IPS DF 4.7 (cell line): ENCODE data around the gene FOXP4.

Experiments
- DNase-seq: peaks from one replicate; pipeline ENCODE4 v3.0.0-alpha.2; 2013; ENCODE audit warnings: low spot score; ENCODE audit errors: extremely low read depth

FOXP4 gene

DNA sequence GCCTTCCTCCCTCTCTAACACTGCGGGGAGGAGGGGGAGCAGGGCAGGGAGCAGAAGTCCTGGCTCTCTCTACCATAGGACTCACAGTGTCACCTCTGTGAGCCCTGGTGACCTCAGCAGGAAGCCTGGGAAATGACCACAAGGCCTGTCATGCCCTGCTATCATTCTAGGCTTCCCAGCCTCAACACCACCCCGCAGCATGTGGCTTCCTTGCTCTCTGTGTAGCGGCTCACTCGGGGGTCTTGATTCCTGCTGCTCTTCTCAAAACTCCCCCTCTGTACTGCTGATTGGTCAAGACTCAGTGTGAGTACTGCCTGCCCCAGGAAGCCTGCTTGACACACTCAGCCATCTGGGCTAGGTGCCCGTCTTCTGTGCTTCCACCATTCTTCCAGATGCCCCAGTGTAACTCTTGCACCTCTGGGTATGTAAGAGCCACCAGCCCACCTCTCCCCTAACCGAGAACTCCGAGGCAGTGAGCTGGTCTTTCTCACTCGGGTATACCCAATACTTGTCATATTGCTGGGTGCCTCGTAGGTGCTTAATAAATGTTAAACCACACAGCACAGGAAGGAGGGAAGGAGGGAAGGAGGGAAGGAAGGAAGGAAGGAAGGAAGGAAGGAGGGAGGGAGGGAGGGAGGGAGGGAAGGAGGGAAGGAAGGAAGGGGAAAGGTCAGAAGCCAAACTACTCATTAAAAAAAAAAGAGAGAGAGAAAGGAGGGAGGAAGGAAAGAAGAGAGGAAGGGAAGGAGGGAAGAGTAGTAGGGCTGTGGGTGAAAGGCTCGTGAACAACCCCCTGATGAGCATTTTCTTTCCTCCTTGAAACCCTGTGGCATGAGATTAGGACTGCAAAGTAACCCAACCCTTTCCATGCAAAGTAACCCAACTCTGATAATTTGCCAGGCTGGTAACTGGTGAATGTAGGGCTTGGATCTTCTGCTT lies 97.0 kb downstream of the FOXP4 start:
- no peak for DNase-seq

DNA sequence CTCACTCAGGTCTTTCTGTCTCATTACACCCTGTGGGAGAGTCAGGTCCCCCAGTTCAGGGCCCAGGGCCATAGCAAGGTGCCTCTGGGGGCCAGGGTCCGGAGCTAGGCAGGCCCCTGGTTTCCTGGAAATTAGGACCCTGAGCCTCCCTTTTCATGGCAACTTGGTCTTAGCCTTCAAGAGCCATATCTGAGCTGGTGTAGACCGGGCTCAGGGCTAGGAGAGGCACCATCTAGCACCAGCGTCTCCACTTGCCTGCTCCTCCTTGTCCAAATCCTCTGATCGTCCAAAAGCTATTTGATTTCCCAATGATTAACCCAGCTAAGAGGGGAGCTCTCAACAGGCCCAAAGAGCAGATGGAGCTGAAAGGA lies 97.7 kb downstream of the FOXP4 start:
- DNase-seq: no peak

DNA sequence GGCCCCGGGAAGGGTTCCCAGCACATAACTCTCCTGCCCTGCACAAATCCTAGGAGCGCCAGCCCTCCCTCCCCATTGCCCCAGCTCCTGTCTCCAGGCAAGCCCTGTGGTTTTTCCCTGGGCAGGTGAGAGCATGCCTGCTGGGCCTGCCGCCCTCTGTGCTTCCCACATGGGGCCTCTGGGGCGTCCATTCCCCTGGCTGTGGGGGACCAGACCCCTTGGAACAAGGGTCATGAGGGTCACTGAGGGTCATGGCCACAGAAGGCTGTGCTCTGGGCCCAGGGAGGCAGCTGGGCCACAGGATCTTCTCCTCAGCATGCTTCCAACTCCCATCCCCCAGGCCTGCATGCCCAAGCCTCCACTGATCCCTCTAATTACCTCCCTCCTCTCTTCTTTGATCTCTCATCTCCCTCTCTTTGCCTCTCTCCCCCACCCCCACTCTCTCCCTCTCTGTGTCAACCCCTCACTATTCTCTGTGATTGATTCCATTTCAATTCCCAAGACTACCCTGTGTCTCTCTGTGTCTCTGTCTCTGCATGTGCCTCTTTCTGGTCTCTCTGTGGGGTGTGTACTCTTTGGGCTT lies 98.2 kb downstream of the FOXP4 start:
- DNase-seq: no peak

DNA sequence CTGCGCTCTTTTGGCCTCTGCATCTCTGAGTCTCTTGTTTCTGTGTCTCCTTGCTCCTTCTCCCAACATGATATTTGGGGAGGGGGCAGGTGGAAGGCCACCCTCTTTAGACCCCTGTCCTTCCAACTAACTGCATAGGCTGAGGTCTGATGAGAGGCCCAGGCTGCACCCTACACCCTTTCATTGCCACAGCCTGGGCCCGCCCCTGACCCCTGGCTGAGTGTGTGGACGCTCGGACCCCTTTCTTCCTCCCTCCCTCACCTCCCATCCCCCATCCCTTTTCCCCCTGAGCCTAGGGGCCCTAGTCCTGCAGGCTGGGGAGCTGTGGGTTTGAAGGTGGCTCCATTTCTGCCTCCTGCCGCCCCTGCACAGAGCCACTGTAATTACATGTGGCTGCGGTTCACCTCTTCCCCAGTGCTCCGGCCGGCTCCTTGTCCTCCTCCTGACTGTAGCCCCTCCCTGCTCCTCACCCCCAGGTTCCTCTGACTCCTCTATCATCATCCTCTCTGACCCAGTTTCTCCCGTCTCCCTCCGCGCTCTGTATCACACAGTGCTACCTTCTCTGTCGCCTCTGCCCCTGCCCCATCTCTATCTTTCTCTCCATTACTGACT lies 98.9 kb downstream of the FOXP4 start:
- no peak for DNase-seq

DNA sequence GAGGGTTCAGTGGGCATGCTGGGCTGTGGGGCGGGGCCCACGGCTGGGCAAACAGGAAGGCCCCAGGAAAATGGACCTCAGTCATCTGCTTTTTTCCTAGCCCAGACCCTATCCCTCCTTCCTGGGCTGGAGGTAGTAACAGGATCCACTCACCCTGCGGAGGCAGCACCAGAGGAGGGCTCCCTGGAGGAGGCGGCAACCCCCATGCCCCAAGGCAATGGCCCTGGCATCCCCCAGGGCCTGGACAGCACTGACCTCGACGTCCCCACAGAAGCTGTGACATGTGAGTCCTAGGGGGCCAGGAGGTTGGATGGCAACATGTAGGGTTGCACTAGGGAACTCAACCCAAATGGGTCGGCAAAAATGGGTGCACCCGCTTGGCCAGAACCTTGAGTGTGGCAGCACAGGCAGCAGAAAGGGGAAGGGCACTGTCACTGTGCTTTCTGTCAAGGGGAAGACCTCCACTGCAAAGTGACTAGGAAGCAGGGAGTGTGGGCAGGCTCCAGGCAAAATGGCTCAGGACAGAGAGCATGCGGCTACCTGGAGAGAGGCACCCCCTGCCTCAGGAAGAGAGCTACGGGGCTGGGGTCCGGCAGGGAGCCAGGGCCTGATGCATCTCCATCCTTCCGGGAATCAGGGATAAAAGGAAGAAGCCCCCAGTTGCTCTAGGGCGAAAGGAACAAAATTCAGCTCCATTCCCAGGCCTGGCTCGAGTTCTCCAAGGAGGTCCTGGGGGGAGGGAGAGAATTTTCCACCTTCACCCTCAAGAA lies 100.0 kb downstream of the FOXP4 start:
- DNase-seq: no peak

DNA sequence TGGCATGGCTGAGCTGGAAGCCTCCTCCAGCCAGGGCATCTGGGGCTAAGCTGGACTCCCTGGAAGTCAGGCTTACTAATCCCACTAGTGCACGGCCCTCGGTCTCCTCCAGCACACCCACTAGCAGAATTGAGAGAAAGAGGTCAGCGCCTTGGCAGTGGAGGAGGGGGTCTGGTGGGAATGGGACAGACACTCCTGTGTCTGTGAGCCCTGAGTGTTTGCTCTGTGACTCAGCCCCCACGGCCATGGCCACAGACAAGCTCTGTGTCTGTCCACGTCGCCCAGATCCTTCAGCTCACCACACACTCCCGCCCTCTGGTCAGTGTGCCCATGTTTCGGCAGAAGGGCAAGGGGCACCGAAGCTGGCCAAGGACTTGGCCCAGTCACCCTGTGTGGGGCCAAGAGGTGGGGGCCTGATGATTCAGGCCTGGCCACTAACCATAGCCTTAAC lies 100.9 kb downstream of the FOXP4 start:
- DNase-seq: no peak

DNA sequence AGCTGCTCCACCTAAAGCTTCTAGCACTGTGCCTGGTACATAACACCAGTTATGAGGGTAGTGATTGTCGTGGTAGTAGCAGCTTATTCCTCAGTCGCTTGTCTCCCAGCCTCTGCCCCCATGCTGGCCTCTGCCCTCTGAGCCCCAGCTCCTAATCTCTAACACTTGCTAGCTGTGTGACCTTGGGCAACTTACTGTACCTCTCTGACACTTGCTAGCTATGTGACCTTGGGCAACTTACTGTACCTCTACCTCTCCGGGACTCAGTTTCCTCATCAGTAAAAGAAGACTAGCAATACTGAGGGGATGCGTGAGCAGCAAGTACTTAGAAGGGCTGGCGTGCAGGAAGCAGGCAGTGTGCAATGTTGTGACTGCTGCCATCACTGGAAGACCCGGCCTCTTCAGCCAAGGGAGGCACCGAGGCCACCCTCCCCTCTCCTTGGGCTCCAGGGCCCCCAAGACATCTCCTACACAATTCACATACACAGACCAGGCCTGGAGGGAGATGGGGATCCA lies 101.9 kb downstream of the FOXP4 start:
- no peak for DNase-seq

DNA sequence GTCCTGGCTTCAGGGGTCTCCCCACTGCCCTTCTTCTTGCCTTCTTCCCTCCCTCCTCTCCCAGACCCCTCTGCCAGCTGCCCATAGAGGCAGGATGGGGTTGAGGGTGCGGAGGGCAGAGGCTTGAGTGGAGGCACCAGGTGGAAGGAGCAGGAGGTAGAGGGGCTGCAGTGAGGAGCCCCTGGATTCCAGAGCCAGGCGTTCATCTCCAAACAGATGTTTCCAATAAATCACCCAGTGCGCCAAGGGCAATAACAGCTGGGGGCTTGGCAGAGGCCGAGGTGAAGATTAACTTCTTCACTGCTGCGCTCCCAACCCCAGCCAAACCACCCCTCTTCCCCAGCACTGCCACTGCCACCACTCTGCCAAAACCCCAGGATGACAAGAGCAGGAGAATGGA lies 102.7 kb downstream of the FOXP4 start:
- DNase-seq: no peak

DNA sequence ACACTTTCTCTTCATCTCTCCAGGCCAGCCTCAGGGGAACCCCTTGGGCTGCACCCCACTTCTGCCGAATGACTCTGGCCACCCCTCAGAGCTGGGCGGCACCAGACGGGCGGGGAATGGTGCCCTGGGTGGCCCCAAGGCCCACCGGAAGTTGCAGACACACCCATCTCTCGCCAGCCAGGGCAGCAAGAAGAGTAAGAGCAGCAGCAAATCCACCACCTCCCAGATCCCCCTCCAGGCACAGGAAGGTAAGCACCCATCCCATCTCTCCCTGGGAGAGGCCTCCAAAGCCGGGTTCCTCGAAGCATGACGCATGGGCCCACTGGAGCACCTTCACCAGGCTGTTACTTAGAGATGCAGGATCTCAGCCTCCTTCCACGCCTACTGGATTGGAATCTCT lies 103.4 kb downstream of the FOXP4 start:
- DNase-seq: no peak

DNA sequence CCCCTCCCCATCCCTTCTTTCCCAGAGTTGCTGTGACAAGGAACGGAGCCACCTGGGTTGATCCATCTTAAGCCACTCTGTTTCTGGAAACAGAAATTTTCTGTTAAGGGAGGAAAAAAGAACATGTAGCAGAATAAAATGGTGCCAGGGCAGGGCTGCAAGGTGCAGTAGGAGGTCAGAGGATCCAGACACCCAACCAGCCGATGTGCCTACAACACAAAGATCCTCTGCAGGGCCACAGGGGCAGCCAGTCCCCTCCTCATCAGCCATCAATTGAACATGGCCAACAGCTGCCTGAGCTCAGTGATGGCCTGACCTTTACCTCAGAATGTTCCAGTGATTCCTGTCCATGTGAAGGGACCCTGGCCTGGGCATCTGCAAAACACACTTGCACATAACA lies 103.9 kb downstream of the FOXP4 start:
- DNase-seq: no peak

DNA sequence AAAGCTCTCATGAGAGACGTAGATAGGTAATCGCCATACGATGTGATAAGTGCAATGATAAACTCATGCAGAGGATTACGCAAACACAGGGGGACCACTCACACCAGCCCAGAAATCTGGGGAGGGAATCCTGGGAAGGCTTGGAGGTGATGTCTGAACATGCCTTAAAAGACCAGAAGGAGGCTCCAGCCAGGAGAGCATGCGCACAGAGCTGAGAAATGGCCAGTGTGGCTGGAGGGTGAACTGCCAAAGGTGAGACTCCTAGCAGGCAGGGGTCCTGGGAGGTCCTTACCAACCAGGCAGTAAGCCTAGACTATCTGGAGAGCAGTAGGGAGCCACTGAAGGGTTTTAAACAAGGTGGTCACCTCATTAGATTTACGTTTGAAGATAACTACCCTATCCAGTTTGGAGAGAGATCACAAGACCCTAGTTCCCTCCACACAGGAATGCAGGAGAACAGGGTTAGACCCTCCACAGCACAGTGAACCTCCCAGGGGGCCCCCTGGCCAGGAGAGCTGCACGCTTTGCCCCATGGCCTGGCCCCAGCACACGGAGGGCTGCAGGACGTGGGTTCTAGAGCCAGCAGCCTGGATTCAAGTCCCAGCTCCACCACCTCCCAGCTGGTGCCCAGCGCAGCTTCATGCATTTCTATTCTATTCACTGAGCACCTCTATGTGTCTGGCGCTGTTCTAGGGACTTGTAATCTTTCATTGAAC lies 105.2 kb downstream of the FOXP4 start:
- DNase-seq: no peak
